T follicular helper cell (primary cell): Measurements from ENCODE around the gene SLC4A1AP.
A peak's percentile ranks its signal among the peaks of the same experiment; 100 is the strongest.
"Not testable (repeated sequence)": the region's sequence is repeated elsewhere in the genome, so short reads cannot be mapped to it uniquely, and the experiment has no call there.

Experiments used
- DNase-seq: peaks from one replicate; pipeline ENCODE4 v3.0.0-alpha.2; 2020; ENCODE audit warnings: low read depth
- total RNA-seq, 2 experiments: gene quantifications; one replicate each; lab custom pipeline; 2026; lab: John Stamatoyannopoulos, UW

Gene SLC4A1AP, protein sequence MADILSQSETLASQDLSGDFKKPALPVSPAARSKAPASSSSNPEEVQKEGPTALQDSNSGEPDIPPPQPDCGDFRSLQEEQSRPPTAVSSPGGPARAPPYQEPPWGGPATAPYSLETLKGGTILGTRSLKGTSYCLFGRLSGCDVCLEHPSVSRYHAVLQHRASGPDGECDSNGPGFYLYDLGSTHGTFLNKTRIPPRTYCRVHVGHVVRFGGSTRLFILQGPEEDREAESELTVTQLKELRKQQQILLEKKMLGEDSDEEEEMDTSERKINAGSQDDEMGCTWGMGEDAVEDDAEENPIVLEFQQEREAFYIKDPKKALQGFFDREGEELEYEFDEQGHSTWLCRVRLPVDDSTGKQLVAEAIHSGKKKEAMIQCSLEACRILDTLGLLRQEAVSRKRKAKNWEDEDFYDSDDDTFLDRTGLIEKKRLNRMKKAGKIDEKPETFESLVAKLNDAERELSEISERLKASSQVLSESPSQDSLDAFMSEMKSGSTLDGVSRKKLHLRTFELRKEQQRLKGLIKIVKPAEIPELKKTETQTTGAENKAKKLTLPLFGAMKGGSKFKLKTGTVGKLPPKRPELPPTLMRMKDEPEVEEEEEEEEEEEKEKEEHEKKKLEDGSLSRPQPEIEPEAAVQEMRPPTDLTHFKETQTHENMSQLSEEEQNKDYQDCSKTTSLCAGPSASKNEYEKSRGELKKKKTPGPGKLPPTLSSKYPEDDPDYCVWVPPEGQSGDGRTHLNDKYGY
- total RNA-seq: 62.2 to 86.0 reads per million in 2 experiments

DNA sequence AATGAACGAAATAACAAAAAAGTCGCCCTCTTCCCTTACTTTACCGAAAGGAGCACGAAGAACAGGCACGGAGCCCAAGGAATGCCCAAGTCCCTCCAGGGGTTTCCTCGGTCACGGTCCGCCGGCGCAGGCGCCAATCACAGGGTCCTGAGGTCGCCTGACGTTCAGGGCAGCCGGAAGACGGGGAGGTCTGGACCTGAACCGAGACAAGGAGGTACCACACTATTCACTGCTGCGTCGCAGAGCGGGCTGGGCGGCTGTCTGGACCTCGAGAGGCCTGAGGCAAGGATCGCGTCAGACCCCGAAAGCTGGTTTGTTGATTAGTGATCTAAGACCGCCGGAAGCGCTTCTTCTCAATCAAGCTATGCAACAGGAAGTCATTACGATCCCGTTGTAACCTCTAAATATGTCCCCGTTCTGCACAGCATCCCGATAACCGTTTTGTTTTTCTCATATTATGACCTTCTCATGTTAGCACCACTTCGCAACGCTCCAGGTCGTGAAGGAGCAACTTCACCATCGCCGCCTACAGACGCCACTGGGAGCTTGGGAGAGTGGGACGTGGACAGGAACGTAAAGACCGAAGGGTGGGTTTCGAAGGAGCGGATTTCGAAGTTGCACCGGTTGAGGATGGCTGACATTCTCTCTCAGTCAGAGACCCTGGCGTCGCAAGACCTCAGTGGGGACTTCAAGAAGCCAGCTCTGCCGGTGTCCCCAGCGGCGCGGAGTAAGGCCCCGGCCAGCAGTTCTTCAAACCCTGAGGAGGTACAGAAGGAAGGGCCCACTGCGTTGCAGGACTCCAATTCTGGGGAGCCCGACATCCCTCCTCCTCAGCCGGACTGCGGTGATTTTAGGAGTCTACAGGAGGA lies at the start of gene SLC4A1AP, which contains the start of gene SUPT7L:
TSS of gene SLC4A1AP (plus strand) at position 605 of the 869 bp plus-strand sequence. CDS start at position 631, 26 bp downstream.
TSS of gene SUPT7L (minus strand) at position 330 of the 869 bp plus-strand sequence. CDS start 1,422 bp downstream, outside the sequence.
- peak; percentile 54 for DNase-seq

DNA sequence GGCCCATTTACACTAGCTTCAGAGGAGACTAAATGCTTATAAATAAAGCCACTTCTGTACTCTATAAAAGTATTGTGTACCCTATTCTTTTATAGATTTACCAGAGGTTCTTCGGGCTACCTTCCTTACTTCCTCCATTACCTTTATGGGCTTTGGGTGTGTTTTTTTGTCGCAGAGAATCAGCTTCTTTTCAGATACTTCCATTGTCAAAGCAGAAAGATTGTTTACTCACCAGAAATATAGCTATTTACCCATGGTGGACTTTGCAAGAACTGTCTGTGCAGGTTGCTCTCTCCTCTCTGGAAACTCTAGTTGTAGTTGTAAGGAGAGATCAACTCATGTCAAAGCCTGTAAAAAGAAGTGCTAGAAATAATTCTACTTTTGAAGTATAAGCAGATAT lies 49.7 kb upstream of the SLC4A1AP start:
- DNase-seq: no peak

DNA sequence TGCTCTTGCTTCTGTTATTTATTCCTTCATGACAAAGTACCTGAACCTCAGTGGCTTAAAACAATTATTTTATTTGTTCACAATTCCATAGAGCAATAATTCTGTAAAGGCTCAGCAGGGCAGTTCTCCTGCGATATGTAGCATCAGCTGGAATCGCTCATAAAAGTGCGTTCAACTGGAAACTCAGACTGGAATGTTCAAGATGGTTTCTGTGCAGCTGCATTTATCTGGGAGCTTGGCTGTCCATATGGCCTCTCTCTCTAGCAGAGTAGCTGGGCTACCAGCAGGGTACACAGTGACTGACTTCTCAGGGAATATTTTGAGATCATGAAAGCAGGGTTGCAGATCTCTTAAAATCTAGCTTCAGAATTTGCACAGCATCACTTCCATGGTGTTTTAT lies 48.4 kb upstream of the SLC4A1AP start:
- DNase-seq: no peak

- DNase-seq: no peak
These were observed 42.2 kb upstream of the SLC4A1AP start for GRCh38 chr2:27621524-27621923.

GRCh38 chr2:27622921-27623384 lies 40.7 kb upstream of the SLC4A1AP start:
- DNase-seq: no peak

- no peak for DNase-seq
These were observed 38.7 kb upstream of the SLC4A1AP start for GRCh38 chr2:27624943-27625342.

- DNase-seq: not testable (repeated sequence)
These were observed 37.4 kb upstream of the SLC4A1AP start for GRCh38 chr2:27626323-27626722.

DNA sequence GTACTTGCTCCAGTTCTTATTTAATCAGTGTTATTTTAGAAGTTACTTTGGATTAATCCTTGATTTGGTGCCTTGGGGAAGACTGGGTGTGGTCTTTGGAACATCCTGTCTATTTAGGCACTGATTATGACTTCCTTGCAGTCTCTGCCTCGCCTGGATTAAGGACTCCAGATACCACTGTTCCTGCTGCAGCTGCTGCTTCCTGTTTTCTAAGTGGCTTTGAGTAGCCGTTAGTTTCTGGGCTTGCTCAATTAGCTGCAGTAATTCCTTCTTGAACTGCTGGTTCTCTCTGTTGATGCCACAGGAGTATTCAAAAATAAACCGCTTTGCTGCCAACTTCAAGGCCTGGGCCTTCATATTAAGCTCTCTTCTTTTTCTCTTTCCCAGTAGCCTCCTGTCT lies 36.8 kb upstream of the SLC4A1AP start:
- DNase-seq: not testable (repeated sequence)

GRCh38 chr2:27627963-27628766 lies 35.5 kb upstream of the SLC4A1AP start:
- no peak for DNase-seq

DNA sequence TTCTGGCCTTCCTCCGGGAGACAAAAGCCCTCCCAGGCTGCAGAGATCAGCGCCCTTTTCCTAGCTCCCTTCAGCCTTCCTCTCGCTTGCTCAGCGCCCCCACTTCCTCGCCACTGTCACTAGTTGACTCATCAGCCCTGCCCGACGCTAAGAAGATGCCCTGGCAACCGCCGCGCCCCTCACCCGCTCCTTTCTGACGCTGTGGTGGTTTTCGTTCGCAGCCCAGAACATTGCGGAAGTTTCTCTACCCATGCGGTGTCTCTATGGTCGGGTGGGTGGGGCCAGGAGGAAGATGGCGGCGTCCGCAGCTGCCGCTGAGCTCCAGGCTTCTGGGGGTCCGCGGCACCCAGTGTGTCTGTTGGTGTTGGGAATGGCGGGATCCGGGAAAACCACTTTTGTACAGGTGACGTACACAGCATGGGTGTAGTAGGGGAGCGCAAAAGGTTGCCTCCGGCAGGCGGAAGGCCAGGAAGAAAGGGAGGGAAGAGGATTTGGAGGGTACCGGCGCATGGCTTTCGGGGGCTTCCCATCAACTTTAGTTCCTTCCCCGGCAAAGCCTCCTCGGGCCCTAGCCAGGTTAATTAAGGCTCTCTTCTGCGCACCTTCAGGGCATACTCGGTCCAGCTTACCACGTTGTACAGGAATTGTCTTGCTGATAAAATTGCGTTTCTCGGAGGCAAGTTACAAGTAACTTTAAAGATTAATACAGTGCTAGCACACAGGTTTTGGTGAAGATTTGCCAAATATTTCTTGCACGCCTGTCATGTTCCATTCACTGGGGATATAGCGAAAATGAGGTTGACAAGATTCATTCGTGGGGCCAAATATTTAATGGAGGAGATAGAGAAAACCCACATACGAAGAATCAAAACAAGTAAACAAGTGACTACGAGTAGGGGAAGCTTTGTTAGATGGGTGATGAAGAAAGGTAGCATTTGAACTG lies 34.7 kb upstream of the SLC4A1AP start, which contains the start of the genes CCDC121 and GPN1:
TSS of gene CCDC121 (minus strand) at position 246 of the 943 bp plus-strand sequence. CDS start 1,213 bp downstream, outside the sequence.
TSS of gene GPN1 (plus strand) at position 284 of the 943 bp plus-strand sequence. CDS start at position 293, 9 bp downstream.
- peak; percentile 93 for DNase-seq

DNA sequence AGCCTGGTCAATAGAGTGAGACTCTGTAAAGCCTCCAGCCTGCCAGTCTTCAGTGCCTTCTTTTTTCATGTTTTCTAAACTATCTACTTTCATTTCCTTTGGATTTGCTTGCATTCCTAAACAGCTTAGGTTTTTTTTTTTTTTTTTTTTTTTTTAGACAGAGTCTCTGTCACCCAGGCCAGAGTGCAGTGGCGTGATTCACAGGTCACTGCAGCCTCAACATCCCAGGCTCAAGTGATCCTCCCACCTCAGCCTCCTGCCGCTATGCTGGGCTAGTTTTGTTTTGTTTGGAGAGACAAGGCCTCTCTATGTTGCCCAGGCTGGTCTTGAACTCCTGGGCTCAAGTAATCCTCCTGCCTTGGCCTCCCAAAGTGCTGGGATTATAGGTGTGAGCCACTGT lies 33.4 kb upstream of the SLC4A1AP start:
- not testable (repeated sequence) for DNase-seq

- DNase-seq: no peak
These were observed 29.4 kb upstream of the SLC4A1AP start for GRCh38 chr2:27634291-27634690.

DNA sequence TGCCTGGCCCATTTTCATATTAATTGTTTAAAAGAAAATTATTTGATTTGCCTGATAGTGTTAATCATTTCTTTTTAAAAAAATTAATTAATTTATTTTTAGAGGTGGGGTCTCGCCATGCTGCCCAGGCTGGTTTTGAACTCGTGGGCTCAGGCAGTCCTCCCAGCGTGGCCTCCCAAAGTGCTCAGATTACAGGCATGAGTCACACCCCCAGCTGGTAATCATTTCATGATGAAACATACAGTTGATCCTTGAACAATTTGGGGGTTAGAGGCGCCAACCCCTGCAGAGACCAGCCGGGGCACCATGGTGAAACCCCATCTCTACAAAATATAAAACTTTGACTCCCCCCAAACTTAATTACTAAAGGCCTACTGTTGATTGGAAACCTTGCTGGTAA lies 26.9 kb upstream of the SLC4A1AP start:
- DNase-seq: no peak

DNA sequence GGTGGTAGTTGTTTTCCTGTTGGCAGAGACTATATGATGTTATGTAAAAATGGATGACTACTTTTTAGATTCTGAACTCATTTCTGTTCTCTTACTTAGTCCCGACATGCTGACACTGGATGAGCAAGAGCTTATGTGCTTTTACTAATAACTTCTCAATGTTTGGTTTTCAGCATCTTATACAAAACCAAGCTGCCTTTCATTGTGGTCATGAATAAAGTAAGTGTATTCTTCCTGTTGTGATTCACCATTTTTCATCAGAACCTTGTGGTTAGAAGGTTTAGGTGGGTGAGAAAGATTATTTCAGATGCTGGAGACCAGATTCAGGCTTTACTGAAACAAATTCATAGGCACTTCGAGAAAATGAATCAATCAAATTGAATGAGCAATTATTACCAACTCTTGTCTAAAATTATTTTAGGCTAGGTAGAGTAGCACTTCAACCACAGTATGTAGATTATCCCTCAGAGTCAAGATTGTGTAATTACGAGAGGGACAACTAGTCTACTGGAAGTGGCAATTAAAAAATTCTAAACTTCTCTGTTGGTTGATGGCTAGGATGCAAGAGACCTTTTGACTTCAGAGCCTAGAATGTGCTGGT lies 25.6 kb upstream of the SLC4A1AP start:
- no peak for DNase-seq

GRCh38 chr2:27638709-27639108 lies 25.0 kb upstream of the SLC4A1AP start:
- no peak for DNase-seq

DNA sequence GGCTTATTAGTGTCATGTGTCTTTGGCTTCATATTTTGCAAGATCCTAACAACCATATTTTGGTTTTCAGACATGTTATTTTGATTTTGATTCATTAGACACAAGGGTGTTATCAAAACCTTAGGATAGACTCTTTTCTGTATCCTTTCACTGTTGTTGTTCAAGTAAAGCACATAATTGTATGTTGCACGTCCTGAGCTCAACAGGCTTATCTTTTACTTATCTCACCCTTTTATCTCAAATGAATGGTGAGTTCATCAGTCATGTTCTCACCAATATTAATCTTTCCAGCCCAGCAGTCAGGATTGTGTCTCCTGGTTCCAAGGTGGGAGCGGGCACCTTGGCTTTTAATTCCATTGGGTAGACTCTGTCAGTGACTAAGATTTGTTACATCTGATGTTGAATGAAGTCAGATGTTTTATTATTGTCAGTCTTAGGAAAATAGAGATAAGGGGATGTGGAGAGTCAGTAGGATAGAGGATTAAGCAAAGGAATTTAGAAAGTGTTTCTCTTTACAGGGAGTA lies 22.9 kb upstream of the SLC4A1AP start:
- no peak for DNase-seq

DNA sequence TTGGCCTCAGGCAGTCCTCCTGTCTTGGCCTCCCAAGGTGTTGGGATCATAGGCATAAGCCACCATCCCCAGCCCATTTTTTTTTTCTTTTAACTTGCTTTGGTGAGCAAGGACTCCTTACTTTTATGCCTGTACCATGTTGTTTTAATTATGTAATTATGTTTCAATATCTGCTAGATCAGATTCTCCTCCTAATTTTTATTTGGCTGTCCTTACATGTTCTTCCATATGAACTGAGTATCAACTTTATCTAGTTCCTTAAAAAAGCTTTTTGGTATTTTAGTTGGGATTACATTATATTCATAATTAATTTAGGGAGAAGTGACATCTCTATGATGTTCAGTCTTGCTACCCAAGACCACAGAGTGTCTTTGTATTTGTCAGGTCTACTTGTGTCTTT lies 18.5 kb upstream of the SLC4A1AP start:
- DNase-seq: no peak

DNA sequence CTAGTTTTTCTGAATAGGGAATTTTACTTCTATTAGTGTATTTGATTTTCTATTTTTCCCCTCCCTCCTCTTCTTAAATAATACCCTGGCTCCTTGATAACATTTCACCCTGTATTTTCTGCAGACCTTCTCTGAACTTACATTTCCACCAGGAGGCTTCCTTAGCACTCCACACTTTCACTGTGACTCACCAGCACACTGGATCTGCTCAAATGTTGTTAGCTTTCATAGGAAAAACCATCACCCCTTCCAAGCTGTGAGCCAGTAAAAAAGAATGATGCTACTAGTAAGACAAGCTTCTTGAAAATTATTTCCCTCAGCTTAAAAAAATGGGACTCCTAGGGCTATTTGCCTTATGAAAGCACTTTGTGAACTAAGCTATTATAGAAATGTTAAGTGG lies 16.4 kb upstream of the SLC4A1AP start:
- no peak for DNase-seq

DNA sequence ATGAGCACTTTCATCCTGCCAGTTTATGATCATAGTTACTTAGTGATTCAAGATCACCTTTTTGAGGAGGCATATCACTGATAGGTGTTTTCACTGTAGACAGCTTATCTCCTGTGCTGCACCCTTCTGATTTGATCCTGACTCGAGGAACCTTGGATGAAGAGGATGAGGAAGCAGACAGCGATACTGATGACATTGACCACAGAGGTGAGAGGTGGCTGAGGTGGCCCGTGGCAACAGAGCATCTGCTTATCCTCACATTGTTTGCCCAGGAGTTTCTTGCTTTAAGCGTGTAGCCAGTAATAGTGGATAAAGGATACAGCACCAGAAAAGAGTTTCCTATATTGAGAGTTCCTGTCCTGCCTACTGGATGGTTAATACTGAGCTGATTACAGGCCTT lies 16.0 kb upstream of the SLC4A1AP start:
- no peak for DNase-seq
